ENCODE data around the gene SGMS1. TPM values are rescaled to one million over a fixed set of nuclear protein-coding genes. Genes with fewer than 3 reads are reported as not detected.

Gene SGMS1
- polyA plus RNA-seq, 2 of the 4 experiments (the other 2 are of a cell fraction): 22.7 to 28.2 TPM

DNA sequence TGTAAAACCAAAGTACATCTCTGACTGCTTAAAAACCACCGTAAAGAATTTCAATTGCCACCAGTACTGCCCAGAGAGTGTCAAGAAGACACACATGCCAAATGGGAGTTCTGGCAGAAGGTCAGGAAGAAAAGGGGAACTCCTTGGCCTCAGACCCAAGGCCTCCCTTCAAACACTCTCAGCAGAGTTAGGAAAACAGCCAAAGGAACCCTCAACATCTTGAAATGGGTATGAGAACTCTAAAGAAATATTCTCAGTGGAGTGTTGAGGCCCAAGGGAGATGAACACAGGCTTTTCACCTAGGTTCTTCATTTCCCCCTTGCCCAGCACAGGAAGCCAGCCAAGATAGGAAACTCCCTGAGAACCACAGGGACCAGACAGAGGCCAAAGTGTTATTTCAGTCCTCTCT, 276.4 kb downstream of the SGMS1 start:
- FAIRE-seq (no peak), DNase-seq (ENCODE audit: low read depth in 1 of 2, low spot score in 1 of 2) (no peak), ATAC-seq (no peak)
- H3K4me1 ChIP-seq: no peaks in the 10 kb centered on the region
- no peak overlapping the region for H3K4me3 ChIP-seq
- TF ChIP-seq, protein P1, sequence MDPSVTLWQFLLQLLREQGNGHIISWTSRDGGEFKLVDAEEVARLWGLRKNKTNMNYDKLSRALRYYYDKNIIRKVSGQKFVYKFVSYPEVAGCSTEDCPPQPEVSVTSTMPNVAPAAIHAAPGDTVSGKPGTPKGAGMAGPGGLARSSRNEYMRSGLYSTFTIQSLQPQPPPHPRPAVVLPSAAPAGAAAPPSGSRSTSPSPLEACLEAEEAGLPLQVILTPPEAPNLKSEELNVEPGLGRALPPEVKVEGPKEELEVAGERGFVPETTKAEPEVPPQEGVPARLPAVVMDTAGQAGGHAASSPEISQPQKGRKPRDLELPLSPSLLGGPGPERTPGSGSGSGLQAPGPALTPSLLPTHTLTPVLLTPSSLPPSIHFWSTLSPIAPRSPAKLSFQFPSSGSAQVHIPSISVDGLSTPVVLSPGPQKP (IDR thresholded peaks at IDR 0.05; ENCODE audit: low read depth, low read length): no peak
- 70% methylated on average over 1 of the region's 1 CpG for WGBS (ENCODE audit: missing lambda C conversion rate)
- H3K27ac ChIP-seq: no peak overlapping the region
- H3K9me3 ChIP-seq: peaks cover 6% of the 10 kb centered on the region; the same call in 1 of the 3 replicates
- POLR2A ChIA-PET: no interaction called here
- H3K4me2 ChIP-seq: no peak overlapping the region
- CTCF ChIA-PET: no interaction called here

DNA sequence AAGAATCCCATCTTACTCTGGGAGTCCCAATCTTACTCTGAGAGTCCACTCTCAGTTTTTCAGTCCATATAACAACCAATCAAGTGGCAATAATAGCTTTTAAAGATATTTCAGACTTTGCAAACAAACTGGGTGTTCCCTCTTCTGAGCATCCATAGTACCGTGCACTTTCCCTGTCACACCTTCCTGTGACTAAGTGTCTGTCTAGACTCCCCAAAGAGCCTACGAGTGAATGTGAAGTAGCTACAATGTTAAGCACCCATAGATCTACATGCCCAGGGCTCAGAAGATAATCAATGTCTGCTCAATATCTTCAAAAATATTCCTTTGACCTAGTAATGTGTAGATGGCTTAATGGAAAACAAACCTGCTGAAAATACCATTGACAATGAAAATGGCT, 276.8 kb downstream of the SGMS1 start:
- no peaks in the 10 kb centered on the region for H3K4me1 ChIP-seq
- H3K9me3 ChIP-seq: peaks cover 6% of the 10 kb centered on the region; the same call in 1 of the 3 replicates
- 61% methylated on average over 2 of the region's 2 CpGs for WGBS (ENCODE audit: missing lambda C conversion rate)
- POLR2A ChIA-PET: no interaction called here
- CTCF ChIA-PET: no interaction called here
- DNase-seq (ENCODE audit: low read depth in 1 of 2, low spot score in 1 of 2) (no peak), ATAC-seq (no peak; a peak in 1 of 6 replicates), FAIRE-seq (no peak)
- no peak overlapping the region for H3K27ac ChIP-seq
- no peak for TF ChIP-seq ZNF302 (CRISPR knock-in tag; IDR thresholded peaks at IDR 0.05)
- TF ChIP-seq KDM1A (IDR thresholded peaks at IDR 0.05; ENCODE audit: low read depth): no peak
- no peak for TF ChIP-seq ZFP36 (IDR thresholded peaks at IDR 0.05; ENCODE audit: borderline replicate concordance, partially characterized antibody)
- TF ChIP-seq MAZ (IDR thresholded peaks at IDR 0.05; ENCODE audit: borderline replicate concordance, low read depth, low read length): no peak
- no peak for TF ChIP-seq SREBF2 (IDR thresholded peaks at IDR 0.05)
- TF ChIP-seq, protein P1 (IDR thresholded peaks at IDR 0.05; ENCODE audit: low read depth, low read length): no peak
- TF ChIP-seq RNF2 (IDR thresholded peaks at IDR 0.05; ENCODE audit: borderline replicate concordance, low read depth): no peak
- no peak for TF ChIP-seq RAD21 (conservative IDR thresholded peaks at IDR 0.05 in 1 of 2, IDR thresholded peaks at IDR 0.05 in 1 of 2)
- TF ChIP-seq, protein P2, sequence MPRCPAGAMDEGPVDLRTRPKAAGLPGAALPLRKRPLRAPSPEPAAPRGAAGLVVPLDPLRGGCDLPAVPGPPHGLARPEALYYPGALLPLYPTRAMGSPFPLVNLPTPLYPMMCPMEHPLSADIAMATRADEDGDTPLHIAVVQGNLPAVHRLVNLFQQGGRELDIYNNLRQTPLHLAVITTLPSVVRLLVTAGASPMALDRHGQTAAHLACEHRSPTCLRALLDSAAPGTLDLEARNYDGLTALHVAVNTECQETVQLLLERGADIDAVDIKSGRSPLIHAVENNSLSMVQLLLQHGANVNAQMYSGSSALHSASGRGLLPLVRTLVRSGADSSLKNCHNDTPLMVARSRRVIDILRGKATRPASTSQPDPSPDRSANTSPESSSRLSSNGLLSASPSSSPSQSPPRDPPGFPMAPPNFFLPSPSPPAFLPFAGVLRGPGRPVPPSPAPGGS (IDR thresholded peaks at IDR 0.05): no peak
- TF ChIP-seq SMC3 (IDR thresholded peaks at IDR 0.05): no peak
- no peak for TF ChIP-seq HDAC2 (IDR thresholded peaks at IDR 0.05)
- no peak for TF ChIP-seq EHF (CRISPR knock-in tag; IDR thresholded peaks at IDR 0.05)
- TF ChIP-seq, protein P3, sequence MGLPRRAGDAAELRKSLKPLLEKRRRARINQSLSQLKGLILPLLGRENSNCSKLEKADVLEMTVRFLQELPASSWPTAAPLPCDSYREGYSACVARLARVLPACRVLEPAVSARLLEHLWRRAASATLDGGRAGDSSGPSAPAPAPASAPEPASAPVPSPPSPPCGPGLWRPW (IDR thresholded peaks at IDR 0.05): no peak
- TF ChIP-seq, protein P4, sequence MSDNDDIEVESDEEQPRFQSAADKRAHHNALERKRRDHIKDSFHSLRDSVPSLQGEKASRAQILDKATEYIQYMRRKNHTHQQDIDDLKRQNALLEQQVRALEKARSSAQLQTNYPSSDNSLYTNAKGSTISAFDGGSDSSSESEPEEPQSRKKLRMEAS (IDR thresholded peaks at IDR 0.05): no peak
- TF ChIP-seq, protein P5, sequence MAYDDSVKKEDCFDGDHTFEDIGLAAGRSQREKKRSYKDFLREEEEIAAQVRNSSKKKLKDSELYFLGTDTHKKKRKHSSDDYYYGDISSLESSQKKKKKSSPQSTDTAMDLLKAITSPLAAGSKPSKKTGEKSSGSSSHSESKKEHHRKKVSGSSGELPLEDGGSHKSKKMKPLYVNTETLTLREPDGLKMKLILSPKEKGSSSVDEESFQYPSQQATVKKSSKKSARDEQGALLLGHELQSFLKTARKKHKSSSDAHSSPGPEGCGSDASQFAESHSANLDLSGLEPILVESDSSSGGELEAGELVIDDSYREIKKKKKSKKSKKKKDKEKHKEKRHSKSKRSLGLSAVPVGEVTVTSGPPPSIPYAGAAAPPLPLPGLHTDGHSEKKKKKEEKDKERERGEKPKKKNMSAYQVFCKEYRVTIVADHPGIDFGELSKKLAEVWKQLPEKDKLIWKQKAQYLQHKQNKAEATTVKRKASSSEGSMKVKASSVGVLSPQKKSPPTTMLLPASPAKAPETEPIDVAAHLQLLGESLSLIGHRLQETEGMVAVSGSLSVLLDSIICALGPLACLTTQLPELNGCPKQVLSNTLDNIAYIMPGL (CRISPR knock-in tag; IDR thresholded peaks at IDR 0.05; ENCODE audit: borderline replicate concordance): no peak
- no peak overlapping the region for H3K4me2 ChIP-seq
- H3K4me3 ChIP-seq: no peak overlapping the region

DNA sequence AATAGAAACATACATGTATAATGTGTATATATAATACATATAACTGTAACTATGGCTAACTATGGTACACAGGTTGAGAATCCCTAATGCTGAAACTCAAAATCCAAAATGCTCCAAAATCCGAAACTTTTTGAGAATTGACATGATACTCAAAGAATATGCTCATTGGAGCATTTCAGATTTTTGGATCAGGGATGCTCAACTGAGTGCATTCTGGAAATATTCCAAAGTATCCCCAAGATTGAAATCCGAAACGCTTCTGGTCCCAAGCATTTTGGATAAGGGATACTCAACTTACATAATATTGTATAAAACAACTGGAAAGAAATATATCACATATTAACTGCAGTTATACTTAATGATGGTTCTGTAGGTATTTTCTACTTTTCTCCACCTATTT, 278.2 kb downstream of the SGMS1 start:
- FAIRE-seq: no peak
- no peak for ATAC-seq
- Histone ChIP-seq H3K4me1 (no peaks in the 10 kb centered on the region), H3K4me3 (no peak overlapping the region), H3K27ac (no peak overlapping the region), H3K4me2 (no peak overlapping the region), H3K9me3 (peaks cover 6% of the 10 kb centered on the region; the same call in 1 of the 3 replicates)
- ChIA-PET POLR2A (no interaction called here), CTCF (no interaction called here)
- no peak for DNase-seq (ENCODE audit: low read depth in 1 of 2, low spot score in 1 of 2)
- 94% methylated on average over 3 of the region's 3 CpGs for WGBS (ENCODE audit: missing lambda C conversion rate)
- TF ChIP-seq CHD2 (IDR thresholded peaks at IDR 0.05; ENCODE audit: low read length, partially characterized antibody): no peak
- no peak for TF ChIP-seq CEBPB (IDR thresholded peaks at IDR 0.05)
- TF ChIP-seq HDAC2 (IDR thresholded peaks at IDR 0.05): no peak
- TF ChIP-seq, protein P1 (IDR thresholded peaks at IDR 0.05; ENCODE audit: low read depth, low read length): no peak
- TF ChIP-seq CBX8 (IDR thresholded peaks at IDR 0.05): no peak
- TF ChIP-seq, protein P3 (IDR thresholded peaks at IDR 0.05): no peak
- no peak for TF ChIP-seq CHD4 (IDR thresholded peaks at IDR 0.05; ENCODE audit: borderline replicate concordance)
- no peak for TF ChIP-seq POLR2AphosphoS2 (conservative IDR thresholded peaks at IDR 0.05; ENCODE audit: low read length)
- TF ChIP-seq ZFP36 (IDR thresholded peaks at IDR 0.05; ENCODE audit: borderline replicate concordance, partially characterized antibody): no peak
- TF ChIP-seq, protein P6, sequence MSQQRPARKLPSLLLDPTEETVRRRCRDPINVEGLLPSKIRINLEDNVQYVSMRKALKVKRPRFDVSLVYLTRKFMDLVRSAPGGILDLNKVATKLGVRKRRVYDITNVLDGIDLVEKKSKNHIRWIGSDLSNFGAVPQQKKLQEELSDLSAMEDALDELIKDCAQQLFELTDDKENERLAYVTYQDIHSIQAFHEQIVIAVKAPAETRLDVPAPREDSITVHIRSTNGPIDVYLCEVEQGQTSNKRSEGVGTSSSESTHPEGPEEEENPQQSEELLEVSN (IDR thresholded peaks at IDR 0.05; ENCODE audit: borderline replicate concordance, low read depth): no peak
- TF ChIP-seq ZSCAN20 (CRISPR knock-in tag; IDR thresholded peaks at IDR 0.05): no peak

Data from A549 (cell line).